Endothelial cell of umbilical vein (primary cell): ENCODE measurements around the gene MAP2K7. TPM values are rescaled to one million over a fixed set of nuclear protein-coding genes. Genes with fewer than 3 reads are reported as not detected.
A peak's percentile ranks its signal among the peaks of the same experiment; 100 is the strongest.

Experiments
- BruUV-seq: library from RNA; stranded (reverse); fragments of 400-500 nt; replicated peaks from 2 replicates; lab custom pipeline; 2021; lab: Mats Ljungman, UMichigan
- CTCF ChIA-PET: fragments of 300-600, 350-600 bp; sonication (Branson Sonifier 250); formaldehyde crosslinking; loops from one replicate; lab custom pipeline; 2021; ENCODE audit warnings: antibody characterized with exemption, inconsistent platforms; lab: Charles Lee
- POLR2A ChIA-PET: fragments of 300-600, 350-600 bp; sonication (Branson Sonifier 250); formaldehyde crosslinking; loops from one replicate; lab custom pipeline; 2021; ENCODE audit warnings: antibody characterized with exemption, inconsistent platforms; lab: Charles Lee
- DNase-seq: peaks from one replicate; pipeline ENCODE4 v3.0.0-alpha.2; 2011; ENCODE audit warnings: low read depth, low spot score
- FAIRE-seq: peaks from 2 replicates; lab custom pipeline; 2011; peaks lifted over from hg19 to GRCh38; lab: Jason Lieb, UNC
- H2AFZ ChIP-seq: 2 replicates; pipeline ENCODE4 v1.6.0; 2012; ENCODE audit warnings: low read depth, low read length, control low read depth, inconsistent platforms
- H3K27ac ChIP-seq: 2 replicates; pipeline ENCODE4 v1.5.1; 2011; ENCODE audit warnings: low read depth, mild to moderate bottlenecking, control low read depth, low read length, moderate library complexity; ENCODE audit not compliant: insufficient read depth
- H3K27me3 ChIP-seq, 2 experiments: 2 replicates each; pipeline versions ENCODE4 v1.6.0 to v1.6.1; 2011; ENCODE audit warnings: low read length in 2 of 2, mixed read lengths in 1 of 2; ENCODE audit not compliant: control insufficient read depth in 2 of 2, insufficient read depth in 2 of 2
- H3K36me3 ChIP-seq, 2 experiments: 2 replicates in 1 of 2; 3 replicates in 1 of 2; pipeline ENCODE4 v1.5.1; 2011; ENCODE audit warnings: low read length in 2 of 2, mild to moderate bottlenecking in 1 of 2, moderate library complexity in 1 of 2; ENCODE audit not compliant: control insufficient read depth in 2 of 2, insufficient read depth in 2 of 2; ENCODE audit errors: extremely low read depth in 1 of 2
- H3K4me1 ChIP-seq: 3 replicates; pipeline ENCODE4 v1.5.1; 2011; ENCODE audit warnings: mild to moderate bottlenecking, low read length; ENCODE audit not compliant: control insufficient read depth, insufficient read depth; ENCODE audit errors: extremely low read depth
- H3K4me2 ChIP-seq: 2 replicates; pipeline ENCODE4 v1.6.1; 2011; ENCODE audit warnings: low read length, control low read depth, mixed read lengths; ENCODE audit not compliant: insufficient read depth
- H3K4me3 ChIP-seq, 3 experiments: fragments of 200-600 bp in 1 of 3; sonication (generic), shearing (Covaris generic) in 1 of 3; replicated peaks in 1 of 3; 2 replicates each; pipeline ENCODE4 v1.5.1; 2011 to 2016; ENCODE audit warnings: control low read depth in 3 of 3, low read length in 3 of 3, mild to moderate bottlenecking in 2 of 3, inconsistent platforms in 1 of 3, low read depth in 1 of 3, moderate library complexity in 1 of 3; ENCODE audit not compliant: insufficient read depth in 1 of 3
- H3K79me2 ChIP-seq: 2 replicates; pipeline ENCODE4 v1.6.0; 2012; ENCODE audit warnings: low read length, inconsistent platforms; ENCODE audit not compliant: control insufficient read depth, insufficient read depth
- H3K9ac ChIP-seq: replicated peaks from 2 replicates; pipeline ENCODE3; 2011; ENCODE audit warnings: low read length, control low read depth; ENCODE audit not compliant: insufficient read depth; ENCODE audit errors: extremely low read depth
- H3K9me1 ChIP-seq: replicated peaks from 3 replicates; pipeline ENCODE4 v1.6.0; 2011; ENCODE audit warnings: mild to moderate bottlenecking, low read length; ENCODE audit not compliant: control insufficient read depth, insufficient read depth; ENCODE audit errors: extremely low read depth
- H3K9me3 ChIP-seq: replicated peaks from 2 replicates; pipeline ENCODE4 v1.5.1; 2012; ENCODE audit warnings: low read length, inconsistent platforms; ENCODE audit not compliant: control insufficient read depth, insufficient read depth
- H4K20me1 ChIP-seq: replicated peaks from 2 replicates; pipeline ENCODE3; 2011; ENCODE audit warnings: mild to moderate bottlenecking, low read length; ENCODE audit not compliant: control insufficient read depth, insufficient read depth; ENCODE audit errors: extremely low read depth
- CTCF ChIP-seq, 2 donors: IDR thresholded peaks; 1 replicate in 1 of 2; 2 replicates in 1 of 2; pipeline ENCODE4 v1.5.1; 2011; ENCODE audit warnings: low read length in 2 of 2, mild to moderate bottlenecking in 2 of 2, moderate library complexity in 2 of 2, control low read depth in 1 of 2, inconsistent platforms in 1 of 2, low read depth in 1 of 2; ENCODE audit not compliant: insufficient read depth in 1 of 2; ENCODE audit errors: extremely low read depth in 1 of 2
- EZH2 ChIP-seq: IDR thresholded peaks from 2 replicates; pipeline ENCODE4 v1.6.1; 2012; ENCODE audit warnings: borderline replicate concordance, low read depth, mild to moderate bottlenecking, moderate library complexity, low read length, inconsistent platforms; ENCODE audit not compliant: severe bottlenecking
- FOS ChIP-seq: IDR thresholded peaks from 2 replicates; pipeline ENCODE4 v1.6.1; 2011; ENCODE audit warnings: mild to moderate bottlenecking, low read length, moderate library complexity, borderline replicate concordance; ENCODE audit not compliant: insufficient read depth
- MAX ChIP-seq: IDR thresholded peaks from 2 replicates; pipeline ENCODE4 v1.6.1; 2011; ENCODE audit not compliant: insufficient read depth, insufficient read length
- MYC ChIP-seq: IDR thresholded peaks from one replicate; pipeline ENCODE4 v1.6.1; 2011; ENCODE audit warnings: mild to moderate bottlenecking, low read depth, low read length
- POLR2A ChIP-seq: IDR thresholded peaks from 2 replicates; pipeline ENCODE4 v1.6.1; 2012; ENCODE audit warnings: low read depth, mild to moderate bottlenecking, control low read depth, low read length
- dilution Hi-C: fragments of 300-500 bp; cut with MboI; formaldehyde crosslinking; loops from one replicate; pipeline ENCODE4 v1.15.0; 2019; ENCODE audit warnings: low sequenced_read_pairs; ENCODE audit not compliant: extremely low pct_ligation_motif_present
- intact Hi-C: fragments of 100-400 bp; cut with micrococcal nuclease; formaldehyde crosslinking; loops from one replicate; pipeline ENCODE4 v1.10.0; 2022
- polyA plus RNA-seq, 4 experiments: library from polyadenylated mRNA; depleted of rRNA in 3 of 4; stranded (reverse) in 3 of 4; unstranded in 1 of 4; fragments of >200 nt; gene quantifications; 2 replicates each; pipeline versions ENCODE4 v1.2.1 to v1.2.3, GENCODE V29; 2011 to 2012; ENCODE audit warnings: missing spikeins in 1 of 4
- total RNA-seq: library from RNA; stranded (reverse); gene quantifications from 2 replicates; pipeline ENCODE4 v1.2.3, GENCODE V29; 2021

MAP2K7 gene
- total and polyA plus RNA-seq, 2 donors (not counting 3 experiments of a cell fraction or from before 2014, with no cell fraction given) = 13.8 to 36.0 TPM

GRCh38 chr19:7926021-7926726 is 22.5 kb downstream of the MAP2K7 start, which contains the start of gene CTXN1:
Gene CTXN1, minus strand, starts transcription at chr19:7926135. Its CDS starts 597 bp downstream, at chr19:7925538.
- Histone ChIP-seq H3K9me1 (no peaks in the 10 kb centered on the region), H4K20me1 (no peaks in the 10 kb centered on the region), H2AFZ (peak within 1 kb of the TSS; percentile 76), H3K27me3 (no peaks in the 10 kb centered on the region), H3K4me1 (peaks cover 24% of the 10 kb centered on the region), H3K79me2 (no peaks in the 10 kb centered on the region), H3K36me3 (peaks cover 0 to 9% of the 10 kb centered on the region in 2 experiments), H3K4me3 (peak within 1 kb of the TSS; percentile 28 to 39 (median 29)), H3K9ac (no peak within 1 kb of the TSS), H3K4me2 (peak within 1 kb of the TSS; percentile 63), H3K9me3 (no peaks in the 10 kb centered on the region), H3K27ac (no peak within 1 kb of the TSS)
- POLR2A ChIA-PET = no interaction called here
- FAIRE-seq = peak; percentile 56
- DNase-seq = peak; percentile 40
- dilution Hi-C loops = no loop called here
- TF ChIP-seq EZH2 (no peak), CTCF (IDR thresholded peaks at IDR 0.05; ENCODE audit: extremely low read depth in 1 of 2, insufficient read depth in 1 of 2, low read depth in 1 of 2, low read length in 2 of 2) (peak in 1 of 2 donors; percentile 3), MYC (no peak), FOS (no peak), MAX (no peak), POLR2A (peak; percentile 45)
- intact Hi-C loops = no loop called here
- no TSS peak for BruUV-seq
- CTCF ChIA-PET = no interaction called here
